GM12874 (cell line): Measurements from ENCODE around the gene FGB.

ENCODE experiments used
- CTCF ChIP-seq: IDR thresholded peaks from 2 replicates; pipeline ENCODE4 v1.5.1; 2011; ENCODE audit warnings: low read depth, mild to moderate bottlenecking, control low read depth, low read length, moderate library complexity; ENCODE audit not compliant: insufficient read depth

Gene FGB

DNA sequence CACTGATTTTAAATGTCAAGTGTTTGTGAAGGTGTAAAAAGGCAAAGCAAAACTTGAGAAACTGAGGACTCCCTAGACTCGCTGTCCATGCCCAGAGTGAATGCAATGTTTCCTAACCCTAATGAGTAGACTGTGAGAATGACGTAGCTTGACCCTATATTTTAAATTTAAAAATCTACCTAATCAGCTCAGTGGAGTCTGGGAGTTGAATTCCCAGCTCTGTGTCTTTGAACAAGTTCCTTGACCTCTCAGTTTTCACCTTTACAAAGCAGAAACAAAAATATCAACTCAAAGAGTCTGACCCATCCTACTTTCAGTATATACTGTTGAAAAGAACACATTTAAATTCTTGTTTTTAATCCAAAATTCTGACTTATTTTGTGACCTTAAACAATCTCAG is 25.4 kb downstream of the FGB start:
- no peak for TF ChIP-seq CTCF

GRCh38 chr4:154589296-154590197 is 26.7 kb downstream of the FGB start:
- no peak for TF ChIP-seq CTCF

DNA sequence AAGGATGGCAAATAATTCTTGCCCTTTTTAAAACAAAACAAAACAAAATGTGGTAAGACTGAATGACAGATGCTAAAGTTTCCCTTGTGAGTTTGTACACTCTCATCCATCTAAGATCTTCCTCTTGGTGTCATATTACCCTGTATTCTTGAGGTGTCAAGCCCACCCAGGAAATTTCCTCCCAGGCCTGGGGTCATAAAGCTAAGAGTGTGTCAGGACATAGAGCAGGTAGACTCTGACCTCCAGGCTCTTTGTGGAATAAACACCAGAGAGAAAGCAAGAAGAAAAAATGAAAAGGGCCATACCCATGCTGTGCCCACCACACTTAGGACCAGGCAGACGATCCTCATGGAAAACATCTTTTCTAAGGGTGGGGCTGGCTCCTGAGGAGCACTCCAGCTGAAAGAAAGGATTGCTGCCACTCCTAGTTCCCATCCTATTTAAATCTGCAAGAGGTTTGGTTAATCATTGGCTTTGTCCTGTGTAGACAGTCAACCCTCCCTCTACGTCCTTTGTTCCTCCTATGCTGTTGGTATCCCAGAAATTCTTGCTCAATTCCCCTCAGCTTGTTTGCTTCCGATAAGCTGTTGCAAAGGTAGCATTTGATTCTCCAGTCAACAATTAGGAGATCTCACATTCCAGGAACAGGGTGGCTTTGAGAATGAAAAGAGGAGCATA is 27.7 kb downstream of the FGB start, which contains the start of gene FGA:
Gene FGA (minus strand): TSS at position 414 of the 678 bp plus-strand sequence. CDS start 55 bp downstream, at position 359.
- TF ChIP-seq CTCF = no peak

DNA sequence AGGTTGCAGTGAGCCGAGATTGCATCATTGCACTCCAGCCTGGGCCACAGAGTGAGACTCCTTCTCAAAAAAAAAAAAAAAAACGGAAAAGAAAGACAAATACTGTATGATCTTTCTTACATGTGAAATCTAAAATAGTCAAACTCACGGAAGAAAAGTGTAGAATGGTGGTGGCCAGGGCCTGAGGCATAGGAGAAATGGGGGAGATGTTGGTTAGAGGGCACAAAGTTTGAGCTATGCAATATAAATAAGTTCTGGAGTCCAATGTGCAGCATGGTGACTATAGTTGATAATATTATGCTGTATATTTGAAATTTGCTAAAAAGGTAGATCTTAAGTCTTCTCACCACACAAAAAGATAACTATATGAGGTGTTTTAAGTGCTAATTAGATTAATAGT is 29.1 kb downstream of the FGB start:
- TF ChIP-seq CTCF = no peak

DNA sequence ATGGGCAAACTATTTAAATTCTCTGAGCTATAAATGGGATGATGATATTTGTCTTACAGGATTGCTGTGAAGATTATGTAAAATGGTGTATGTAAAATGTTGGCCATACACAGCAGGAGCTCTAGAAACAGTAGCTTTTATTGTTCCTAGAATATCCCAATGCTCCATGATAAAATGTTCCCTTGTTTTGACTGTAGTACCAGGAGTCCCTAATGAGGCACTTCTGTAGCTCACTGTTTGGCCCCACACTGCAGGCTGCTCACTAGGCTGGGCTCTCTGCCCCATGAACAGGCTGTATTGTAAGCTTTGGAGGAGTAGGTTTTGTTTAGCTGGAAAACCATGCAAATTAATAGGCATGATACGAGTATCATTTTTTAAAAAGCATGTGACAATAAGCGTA is 31.1 kb downstream of the FGB start:
- TF ChIP-seq CTCF = no peak

- TF ChIP-seq CTCF = no peak
Observed at GRCh38 chr4:154595807-154596206, 33.0 kb downstream of the FGB start.

GRCh38 chr4:154597798-154598774 is 35.3 kb downstream of the FGB start:
- TF ChIP-seq CTCF = no peak
